ENCODE measurements around the gene SEC31A. TPM values are rescaled to one million over a fixed set of nuclear protein-coding genes. Genes with fewer than 3 reads are reported as not detected.
A peak's percentile ranks its signal among the peaks of the same experiment; 100 is the strongest.
"Not testable (repeated sequence)": the region's sequence is repeated elsewhere in the genome, so short reads cannot be mapped to it uniquely, and the experiment has no call there.

The SEC31A gene
- total RNA-seq, 2 experiments from 2014 or later, result 76.0 to 77.1 TPM

DNA sequence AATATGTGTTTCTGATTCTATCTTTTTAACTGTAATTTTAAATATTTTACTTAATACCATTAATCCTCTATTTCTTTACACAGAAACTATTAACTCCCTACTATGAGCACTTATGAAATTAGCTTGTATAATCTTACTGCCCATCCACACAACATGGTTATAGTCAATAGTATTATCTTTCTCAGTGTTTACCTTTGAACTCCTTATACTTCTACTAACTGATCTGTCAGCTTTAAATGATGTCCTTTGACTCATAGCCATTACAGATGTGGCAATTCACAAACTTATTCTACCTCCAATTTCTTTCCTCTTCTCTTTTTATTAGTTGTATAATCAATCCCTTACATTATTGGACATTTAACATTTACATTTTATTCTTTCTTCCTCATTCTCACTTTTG lies 5.5 kb downstream of the SEC31A start:
- no peaks in the 10 kb centered on the region for H3K9me3 Mint-ChIP-seq
- peaks cover 10% of the 10 kb centered on the region for H3K36me3 Mint-ChIP-seq (ENCODE audit: low read depth)
- peaks cover 44% of the 10 kb centered on the region for H3K4me1 Mint-ChIP-seq (ENCODE audit: low read depth)
- ChIA-PET CTCF (interaction anchor here (1.5 to 1.9 kb wide), 3 partner anchors 14 to 375 kb away, joined by 3 to 5 read pairs (median 5); no protein-coding TSS in a partner anchor), POLR2A (interaction anchor here (0.7 to 1.1 kb wide), 2 partner anchors 9 to 14 kb away, joined by 3 to 4 read pairs; no protein-coding TSS in a partner anchor)
- no peaks in the 10 kb centered on the region for H3K27me3 Mint-ChIP-seq
- no peak overlapping the region for H3K27ac Mint-ChIP-seq
- DNase-seq, result no peak
- H3K4me3 Mint-ChIP-seq, result no peak overlapping the region
- intact Hi-C loops (cut with micrococcal nuclease), result no loop called here
- TF ChIP-seq, protein P1, sequence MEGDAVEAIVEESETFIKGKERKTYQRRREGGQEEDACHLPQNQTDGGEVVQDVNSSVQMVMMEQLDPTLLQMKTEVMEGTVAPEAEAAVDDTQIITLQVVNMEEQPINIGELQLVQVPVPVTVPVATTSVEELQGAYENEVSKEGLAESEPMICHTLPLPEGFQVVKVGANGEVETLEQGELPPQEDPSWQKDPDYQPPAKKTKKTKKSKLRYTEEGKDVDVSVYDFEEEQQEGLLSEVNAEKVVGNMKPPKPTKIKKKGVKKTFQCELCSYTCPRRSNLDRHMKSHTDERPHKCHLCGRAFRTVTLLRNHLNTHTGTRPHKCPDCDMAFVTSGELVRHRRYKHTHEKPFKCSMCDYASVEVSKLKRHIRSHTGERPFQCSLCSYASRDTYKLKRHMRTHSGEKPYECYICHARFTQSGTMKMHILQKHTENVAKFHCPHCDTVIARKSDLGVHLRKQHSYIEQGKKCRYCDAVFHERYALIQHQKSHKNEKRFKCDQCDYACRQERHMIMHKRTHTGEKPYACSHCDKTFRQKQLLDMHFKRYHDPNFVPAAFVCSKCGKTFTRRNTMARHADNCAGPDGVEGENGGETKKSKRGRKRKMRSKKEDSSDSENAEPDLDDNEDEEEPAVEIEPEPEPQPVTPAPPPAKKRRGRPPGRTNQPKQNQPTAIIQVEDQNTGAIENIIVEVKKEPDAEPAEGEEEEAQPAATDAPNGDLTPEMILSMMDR (IDR thresholded peaks at IDR 0.05), result no peak
- no peak for ATAC-seq

DNA sequence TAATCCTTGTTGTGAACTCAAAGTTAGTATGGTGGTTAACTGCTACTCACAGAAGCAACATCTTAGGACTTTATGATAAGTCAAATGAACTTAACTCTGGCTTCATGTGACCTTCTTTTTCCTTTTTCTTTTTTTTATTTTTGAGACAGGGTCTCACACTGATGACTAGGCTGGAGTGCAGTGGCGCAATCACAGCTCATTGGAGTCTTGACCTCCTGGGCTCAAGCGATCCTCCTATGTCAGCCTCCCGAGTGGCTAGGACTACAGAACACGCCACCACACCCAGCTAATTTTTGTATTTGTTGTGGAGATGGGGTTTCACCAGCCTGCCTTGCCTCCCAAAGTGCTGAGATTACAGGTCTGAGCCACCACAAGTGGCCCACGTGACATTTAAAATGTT lies 22.4 kb downstream of the SEC31A start:
- CTCF ChIA-PET, result interaction anchor here (1.6 kb wide), 1 partner anchor 16 kb away, joined by 5 read pairs; no protein-coding TSS in a partner anchor
- TF ChIP-seq, protein P1 (IDR thresholded peaks at IDR 0.05), result no peak
- no peaks in the 10 kb centered on the region for H3K9me3 Mint-ChIP-seq
- no peak overlapping the region for H3K27ac Mint-ChIP-seq
- DNase-seq (no peak), ATAC-seq (no peak)
- H3K36me3 Mint-ChIP-seq (ENCODE audit: low read depth), result peaks cover 40% of the 10 kb centered on the region
- POLR2A ChIA-PET, result interaction anchor here (1.5 kb wide), 1 partner anchor 22 kb away, joined by 7 read pairs; the partner anchor contains the start of gene SEC31A
- no peaks in the 10 kb centered on the region for H3K27me3 Mint-ChIP-seq
- H3K4me1 Mint-ChIP-seq (ENCODE audit: low read depth), result peaks cover 28% of the 10 kb centered on the region
- intact Hi-C loops (cut with micrococcal nuclease), result no loop called here
- H3K4me3 Mint-ChIP-seq, result no peak overlapping the region

DNA sequence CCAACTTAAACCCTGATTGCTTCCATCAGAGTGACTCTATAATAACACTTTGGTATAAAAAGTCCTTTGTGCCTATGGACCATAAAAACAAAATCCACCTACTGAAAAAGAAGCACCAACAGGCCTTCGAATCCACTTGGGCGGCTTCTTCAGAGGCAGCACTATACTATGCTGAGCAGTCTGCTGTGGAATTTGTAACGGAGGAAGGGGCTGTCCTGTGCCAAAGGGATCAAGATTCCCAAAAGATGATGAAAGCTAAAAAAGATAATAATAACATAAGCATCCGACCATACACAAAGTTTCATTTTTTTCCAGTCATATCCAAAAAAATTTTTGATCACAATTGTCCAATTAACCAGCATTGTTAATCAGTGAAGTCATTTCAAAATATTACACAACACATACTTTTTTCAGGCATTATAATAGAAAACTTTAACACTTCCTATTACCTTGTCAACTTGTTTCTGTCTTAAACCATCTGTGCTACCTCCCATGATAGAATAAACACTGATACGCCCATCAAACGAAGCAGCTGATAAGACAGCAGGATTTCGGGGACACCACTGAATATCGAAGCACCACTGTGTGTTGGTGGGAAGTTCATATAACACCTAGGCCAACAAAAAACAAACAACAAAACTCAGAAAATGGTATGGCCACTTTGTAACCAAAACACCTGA lies 24.1 kb downstream of the SEC31A start:
- intact Hi-C loops (cut with micrococcal nuclease), result no loop called here
- peaks cover 28% of the 10 kb centered on the region for H3K4me1 Mint-ChIP-seq (ENCODE audit: low read depth)
- no peaks in the 10 kb centered on the region for H3K27me3 Mint-ChIP-seq
- ATAC-seq, result no peak
- ChIA-PET CTCF (interaction anchor here (1.1 to 1.6 kb wide), 2 partner anchors 13 to 14 kb away, joined by 3 to 5 read pairs; no protein-coding TSS in a partner anchor), POLR2A (no interaction called here)
- peak overlapping the region; percentile 46 for H3K27ac Mint-ChIP-seq
- H3K9me3 Mint-ChIP-seq, result no peaks in the 10 kb centered on the region
- TF ChIP-seq, protein P1 (IDR thresholded peaks at IDR 0.05), result no peak
- peaks cover 46% of the 10 kb centered on the region for H3K36me3 Mint-ChIP-seq (ENCODE audit: low read depth)
- H3K4me3 Mint-ChIP-seq, result no peak overlapping the region
- no peak for DNase-seq

DNA sequence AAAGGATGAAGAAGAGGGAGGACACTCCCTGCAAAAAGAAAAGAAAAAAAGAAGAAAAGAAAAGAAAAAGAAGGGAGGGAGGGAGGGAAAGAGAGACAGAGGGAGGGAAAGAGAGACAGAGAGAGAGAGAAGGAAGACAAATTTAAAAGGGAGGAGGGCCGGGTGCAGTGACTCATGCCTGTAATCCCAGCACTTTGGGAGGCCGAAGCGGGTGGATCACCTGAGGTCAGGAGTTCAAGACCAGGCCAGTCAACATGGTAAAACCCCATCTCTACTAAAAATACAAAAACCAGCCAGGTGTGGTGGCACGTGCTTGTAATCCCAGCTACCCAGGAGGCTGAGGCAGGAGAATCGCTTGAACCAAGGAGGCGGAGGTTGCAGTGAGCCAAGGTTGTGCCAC lies 24.9 kb downstream of the SEC31A start:
- Mint-ChIP-seq H3K27ac (peak overlapping the region; percentile 71), H3K36me3 (ENCODE audit: low read depth) (peaks cover 52% of the 10 kb centered on the region), H3K4me1 (ENCODE audit: low read depth) (peaks cover 30% of the 10 kb centered on the region)
- ATAC-seq (peak; percentile 15), DNase-seq (peak; percentile 9)
- H3K4me3 Mint-ChIP-seq; H3K9me3 Mint-ChIP-seq; H3K27me3 Mint-ChIP-seq; intact Hi-C loops (cut with micrococcal nuclease); POLR2A ChIA-PET: not testable (repeated sequence)
- CTCF ChIA-PET, result interaction anchor here (1.4 kb wide), 1 partner anchor 13 kb away, joined by 4 read pairs; no protein-coding TSS in a partner anchor

DNA sequence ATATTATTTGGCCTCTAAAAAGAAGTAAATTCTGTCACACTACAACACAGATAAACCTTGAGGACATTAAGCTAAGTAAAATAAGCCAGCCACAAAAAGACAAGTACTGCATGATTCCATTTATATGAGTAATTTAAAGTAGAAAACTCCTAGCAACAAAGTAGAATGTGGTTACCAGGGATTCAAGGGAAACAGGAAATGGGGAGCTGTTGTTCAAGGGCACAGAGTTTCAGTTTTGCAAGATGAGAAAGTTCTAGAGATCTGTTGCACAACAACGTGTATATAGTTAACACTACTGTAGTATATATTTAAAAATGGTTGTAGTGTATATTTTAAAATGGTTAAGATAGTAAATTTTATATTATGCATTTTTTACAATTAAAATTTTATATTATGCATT lies 25.4 kb downstream of the SEC31A start:
- POLR2A ChIA-PET, result no interaction called here

More for the DNA sequence above, 25.4 kb downstream of the SEC31A start:
- no peaks in the 10 kb centered on the region for H3K27me3 Mint-ChIP-seq
- CTCF ChIA-PET, result interaction anchor here (1.4 kb wide), 1 partner anchor 13 kb away, joined by 4 read pairs; no protein-coding TSS in a partner anchor
- peak; percentile 17 for DNase-seq
- peak; percentile 77 for ATAC-seq
- TF ChIP-seq, protein P1 (IDR thresholded peaks at IDR 0.05), result no peak
- H3K4me1 Mint-ChIP-seq (ENCODE audit: low read depth), result peaks cover 30% of the 10 kb centered on the region
- no peaks in the 10 kb centered on the region for H3K9me3 Mint-ChIP-seq
- H3K36me3 Mint-ChIP-seq (ENCODE audit: low read depth), result peaks cover 48% of the 10 kb centered on the region
- no peak overlapping the region for H3K4me3 Mint-ChIP-seq
- H3K27ac Mint-ChIP-seq, result peak overlapping the region; percentile 67
- intact Hi-C loops (cut with micrococcal nuclease), result no loop called here

Measured in activated CD8-positive, alpha-beta T cell treated with anti-CD3 and anti-CD28 coated beads for 36 hours (primary cell).